HEK293 (cell line): ENCODE results near the gene TSC2.

Experiments
- SP2 ChIP-seq: fragments of 450-650 bp; formaldehyde crosslinking; IDR thresholded peaks from 2 replicates; pipeline ENCODE4 v1.5.1; 2016; ENCODE audit warnings: missing biosample characterization, missing genetic modification characterization
- ZBTB10 ChIP-seq: fragments of 450-650 bp; formaldehyde crosslinking; IDR thresholded peaks from 2 replicates; pipeline ENCODE4 v1.5.1; 2016; ENCODE audit warnings: missing biosample characterization, missing genetic modification characterization

- no peak for TF ChIP-seq SP2 (tag by site-specific recombination)
- no peak for TF ChIP-seq ZBTB10 (tag by site-specific recombination)
Observed at GRCh38 chr16:2024032-2024420, 23.8 kb upstream of the TSC2 start.
